Activated CD4-positive, CD25-positive, alpha-beta regulatory T cell treated with anti-CD3 and anti-CD28 coated beads, Interleukin-2, amount 50 U/mL, for 24 hours (primary cell): Measurements from ENCODE around the gene FBXW8.

Source experiments
- ATAC-seq, 2 donors: fragments of 150-1000 bp; cut with Tn5 transposase; one replicate each; pipeline ENCODE4 v1.10.0; 2021; ENCODE audit warnings: mild to moderate bottlenecking in 1 of 2, moderate library complexity in 1 of 2

The FBXW8 gene

DNA sequence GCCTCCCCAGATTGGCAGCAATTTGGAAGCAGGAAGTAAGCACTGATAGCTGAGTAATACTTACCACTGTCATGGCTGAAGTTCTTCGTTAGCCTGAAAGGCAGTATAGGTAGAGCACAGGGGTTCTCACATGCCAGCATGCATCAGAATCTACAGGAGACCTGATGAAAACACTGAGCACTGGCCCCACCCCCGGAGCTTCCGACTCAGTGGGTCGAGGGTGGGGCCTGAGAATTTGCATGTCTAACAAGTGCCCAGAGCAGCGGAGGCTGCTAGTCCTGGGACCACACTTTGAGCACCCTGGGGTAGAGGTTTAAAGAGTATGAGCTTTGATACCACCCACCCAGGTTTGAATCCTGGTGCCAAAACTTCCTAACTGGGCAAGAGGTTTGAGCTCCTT lies 89.6 kb downstream of the FBXW8 start:
- ATAC-seq: no peak

DNA sequence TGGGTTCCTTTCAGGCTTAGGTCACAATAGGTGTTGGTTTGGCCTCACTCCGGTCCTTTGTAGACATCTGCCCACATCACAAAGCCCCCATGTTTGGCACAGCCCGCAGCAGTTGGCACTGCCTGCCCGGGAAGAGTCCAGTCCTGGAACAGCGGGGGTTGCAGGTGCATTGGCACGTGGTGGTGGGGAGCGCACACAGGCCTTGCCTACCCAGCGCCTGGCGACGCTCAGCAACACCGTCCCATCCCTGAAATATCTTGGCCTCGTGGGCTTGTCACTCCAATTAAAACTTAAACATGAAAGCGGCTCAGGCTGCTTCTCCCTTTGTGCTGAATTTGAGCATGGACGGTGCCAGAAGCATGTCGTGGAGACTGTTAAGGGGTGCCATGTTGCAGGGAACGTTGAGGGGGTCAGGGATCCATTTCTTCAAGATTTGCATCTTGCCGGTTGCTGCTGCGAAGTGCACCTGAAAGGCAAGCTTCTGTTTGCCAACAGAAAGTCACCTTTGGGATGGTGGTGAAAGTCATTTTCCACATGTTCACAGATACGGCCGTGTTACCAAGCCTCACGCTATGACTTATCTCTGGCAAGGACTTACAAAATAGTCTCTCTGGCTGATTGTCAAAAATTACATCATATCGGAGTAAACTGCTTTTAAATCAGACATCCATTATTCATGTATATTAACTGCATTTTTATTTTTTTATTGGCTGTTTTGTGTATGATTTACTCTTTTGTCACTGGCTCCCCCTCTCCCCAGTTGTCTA lies 91.5 kb downstream of the FBXW8 start:
- ATAC-seq: no peak

DNA sequence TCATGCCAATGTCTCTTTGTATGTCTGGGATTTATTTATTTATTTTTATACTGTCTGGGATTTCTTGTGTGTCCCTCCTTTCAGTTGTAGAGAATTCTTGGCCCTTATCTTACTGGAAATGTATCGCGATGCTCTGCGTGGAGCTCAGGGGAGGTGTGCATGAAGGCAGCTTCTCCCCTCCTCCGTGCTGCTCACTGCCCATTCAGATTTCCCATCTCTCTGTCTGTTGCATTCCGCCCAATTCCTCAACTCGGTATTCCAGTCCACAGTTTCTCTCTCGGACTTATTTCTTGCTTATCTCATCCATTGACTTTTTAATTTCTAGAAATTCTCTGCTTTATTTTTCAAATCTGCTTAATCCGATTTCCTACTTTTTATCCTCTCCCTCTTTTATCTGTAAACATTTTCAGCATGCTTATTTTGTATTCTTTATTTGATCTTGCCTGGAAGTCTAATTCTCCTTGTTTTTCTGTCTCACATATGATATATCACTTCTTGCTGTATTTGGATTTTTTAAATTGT lies 93.2 kb downstream of the FBXW8 start:
- ATAC-seq: no peak

DNA sequence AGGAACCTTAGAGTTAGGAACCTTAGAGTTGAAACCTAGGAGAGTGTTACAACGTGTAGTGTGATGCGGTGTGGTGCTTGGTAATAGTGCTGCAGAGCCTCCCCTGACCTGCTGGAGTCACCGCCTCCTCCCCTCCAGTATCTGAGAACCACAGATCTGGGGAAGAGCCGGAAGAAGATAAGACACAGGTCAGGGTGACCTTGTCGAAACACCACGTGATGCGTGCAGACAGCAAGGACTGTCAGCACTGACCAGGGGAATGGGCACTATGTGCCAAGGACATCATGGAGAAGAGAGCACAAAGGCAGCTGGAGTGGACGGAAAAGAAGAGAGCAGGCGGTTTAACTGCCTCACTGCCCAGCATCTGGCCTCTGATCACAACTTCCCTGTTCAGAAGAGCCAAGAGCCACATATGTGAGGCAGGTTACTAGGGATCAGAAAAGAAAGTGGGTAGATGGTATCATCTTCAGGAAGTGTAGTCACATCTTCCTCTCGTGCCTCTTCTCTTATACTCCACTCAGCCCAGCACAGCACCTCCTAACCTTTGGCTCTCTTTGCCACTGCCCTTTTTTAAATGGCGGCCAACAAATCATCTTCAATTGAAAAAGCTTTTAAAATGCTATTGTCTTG lies 94.8 kb downstream of the FBXW8 start:
- no peak for ATAC-seq

DNA sequence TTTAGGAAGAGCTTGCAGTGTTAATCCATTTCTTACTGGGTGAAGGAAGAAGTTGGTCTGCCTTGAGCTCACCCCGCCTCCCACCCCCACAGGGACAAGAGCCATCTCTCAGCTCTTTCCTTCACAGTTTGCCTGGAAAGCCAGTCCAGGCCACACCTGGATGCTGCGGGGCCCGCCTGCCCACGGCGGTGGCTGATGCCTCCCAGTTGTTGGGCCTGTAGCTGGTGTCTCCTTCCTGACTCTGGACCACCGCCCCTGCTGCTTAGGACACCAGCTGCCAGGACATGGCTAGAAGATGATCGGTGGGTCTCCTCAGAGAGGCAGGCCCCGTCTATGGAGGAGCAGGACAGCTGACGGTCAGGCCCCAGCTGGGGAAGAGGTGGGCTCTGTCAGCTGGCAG lies 95.6 kb downstream of the FBXW8 start:
- no peak for ATAC-seq

DNA sequence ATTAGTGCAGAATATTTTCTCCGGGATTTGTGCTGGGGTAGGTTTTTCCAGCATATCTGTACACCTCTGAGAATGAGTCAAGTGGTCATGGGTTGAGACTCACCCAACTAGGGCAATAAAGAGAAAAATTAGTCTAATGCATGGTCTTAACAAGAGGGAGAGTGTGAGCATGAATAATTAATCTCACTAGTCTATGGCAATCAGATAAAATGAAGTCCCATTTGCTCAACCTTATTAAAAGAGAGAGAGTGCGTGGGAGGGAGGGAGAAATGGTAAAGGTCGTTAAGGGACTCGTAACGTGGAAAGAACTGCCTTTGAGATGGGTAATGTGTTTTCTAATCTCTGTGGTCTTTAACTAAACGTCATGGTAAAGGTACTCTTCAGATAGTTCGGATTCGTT lies 96.8 kb downstream of the FBXW8 start:
- no peak for ATAC-seq

DNA sequence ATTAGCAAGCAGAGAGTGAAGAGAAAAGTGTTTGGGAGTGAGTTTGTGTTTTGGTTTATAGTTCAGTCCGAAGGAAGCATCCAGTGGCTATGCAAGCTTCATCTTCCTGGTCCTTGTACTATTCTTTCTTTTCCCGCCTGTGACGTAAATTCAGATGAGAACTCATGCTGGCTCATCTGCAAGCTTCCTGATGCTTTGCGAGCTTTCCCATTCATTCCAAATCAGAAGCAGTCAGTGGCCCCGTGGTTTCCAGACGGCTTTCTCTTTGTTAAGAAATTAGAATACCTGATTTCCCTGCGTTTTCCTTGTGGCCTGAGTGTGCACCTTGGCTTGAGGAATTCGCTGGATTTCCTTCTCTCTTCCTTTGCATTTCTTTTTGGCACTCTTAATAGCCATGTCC lies 99.0 kb downstream of the FBXW8 start:
- no peak for ATAC-seq

DNA sequence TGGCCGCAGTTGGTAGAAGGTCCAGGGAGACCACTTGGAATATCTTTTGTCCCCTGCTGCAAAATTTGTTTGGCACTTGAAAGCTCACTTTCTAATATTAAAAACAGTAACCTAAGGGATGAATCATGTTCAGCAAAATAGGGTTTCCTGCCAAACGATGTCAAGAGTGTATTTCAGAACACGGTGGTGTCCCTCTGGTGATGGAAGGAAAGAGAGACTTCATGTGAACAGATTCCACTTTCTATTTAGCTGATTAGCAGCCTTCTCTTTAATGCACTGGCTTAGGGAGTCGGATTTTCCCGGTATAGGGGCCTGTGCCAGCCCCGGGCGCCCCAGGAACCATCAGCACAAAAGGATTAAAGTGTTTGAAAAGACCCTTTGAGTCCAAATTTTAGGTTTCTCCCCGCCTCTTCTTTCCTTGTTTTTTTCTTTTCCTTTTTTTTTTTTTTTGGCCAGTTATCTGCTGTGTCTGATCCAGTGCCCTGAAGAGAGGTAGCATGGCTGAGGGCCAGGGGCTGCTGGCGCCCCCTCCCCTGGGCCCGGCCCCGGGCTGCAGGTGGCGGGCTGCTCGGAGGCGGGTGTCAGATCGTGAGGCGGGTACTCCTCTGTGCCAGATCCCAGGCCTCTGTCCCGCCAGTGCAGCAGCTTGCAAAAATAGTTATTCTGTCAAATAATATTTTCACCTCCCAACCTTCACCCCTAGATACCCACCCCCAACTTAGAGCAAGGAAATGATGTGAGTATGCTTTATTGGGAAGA lies 100.1 kb downstream of the FBXW8 start:
- ATAC-seq: no peak

DNA sequence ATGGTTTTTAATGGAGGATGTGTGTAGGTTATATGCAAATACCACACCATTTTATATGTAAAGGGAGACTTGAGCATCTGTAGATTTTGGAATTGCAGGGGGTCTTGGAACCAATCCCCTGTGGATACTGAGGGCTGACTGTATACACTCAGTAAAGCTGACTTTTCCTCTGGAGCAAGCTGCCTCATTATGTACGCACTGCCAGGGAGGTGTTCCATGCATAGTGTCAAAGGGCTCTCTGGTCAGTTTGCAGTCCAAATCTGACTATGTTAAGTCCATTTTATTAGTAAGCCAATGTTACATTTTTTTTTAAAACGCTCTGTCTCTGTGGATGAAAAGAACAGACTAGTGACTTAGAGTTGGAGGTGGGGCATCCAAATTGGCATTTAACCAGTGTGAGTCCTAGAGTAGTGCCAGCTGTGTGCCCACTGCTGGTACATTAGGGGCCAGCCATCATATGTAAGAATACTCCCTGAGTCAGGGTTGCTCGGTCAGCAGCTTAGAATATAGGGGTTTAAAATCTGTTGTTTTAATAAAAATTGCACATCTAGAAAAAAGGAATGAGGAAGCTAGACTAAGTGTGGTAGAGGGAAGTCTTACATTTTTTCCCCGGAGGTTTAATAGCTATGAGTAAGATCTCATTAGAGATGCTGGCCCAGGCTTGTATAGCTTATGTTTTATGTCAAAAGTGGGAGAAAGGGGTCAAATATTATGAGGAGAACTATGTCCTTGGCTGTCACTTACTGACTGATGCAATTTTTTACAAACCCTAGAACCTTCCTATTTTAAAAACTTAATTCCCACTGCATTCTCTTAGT lies 101.4 kb downstream of the FBXW8 start:
- no peak for ATAC-seq

DNA sequence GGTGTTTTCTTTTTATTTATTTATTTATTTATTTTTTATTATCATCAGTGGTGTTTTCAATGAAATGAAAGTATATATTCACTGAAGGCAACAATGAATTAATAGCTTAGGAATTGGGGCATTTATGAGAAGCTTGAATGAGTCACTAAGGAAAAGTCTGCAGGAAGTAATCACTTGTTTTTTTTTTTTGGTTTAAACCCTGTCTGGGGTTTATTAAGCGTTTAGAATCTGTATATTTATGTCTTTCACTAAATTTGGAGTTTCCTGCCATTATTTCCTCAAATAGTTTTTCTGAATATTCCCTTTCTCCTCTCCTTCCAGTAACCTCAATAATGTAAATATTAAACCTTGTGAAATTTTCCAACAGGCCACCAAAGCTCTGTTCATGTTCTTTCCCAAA lies 103.0 kb downstream of the FBXW8 start:
- no peak for ATAC-seq

DNA sequence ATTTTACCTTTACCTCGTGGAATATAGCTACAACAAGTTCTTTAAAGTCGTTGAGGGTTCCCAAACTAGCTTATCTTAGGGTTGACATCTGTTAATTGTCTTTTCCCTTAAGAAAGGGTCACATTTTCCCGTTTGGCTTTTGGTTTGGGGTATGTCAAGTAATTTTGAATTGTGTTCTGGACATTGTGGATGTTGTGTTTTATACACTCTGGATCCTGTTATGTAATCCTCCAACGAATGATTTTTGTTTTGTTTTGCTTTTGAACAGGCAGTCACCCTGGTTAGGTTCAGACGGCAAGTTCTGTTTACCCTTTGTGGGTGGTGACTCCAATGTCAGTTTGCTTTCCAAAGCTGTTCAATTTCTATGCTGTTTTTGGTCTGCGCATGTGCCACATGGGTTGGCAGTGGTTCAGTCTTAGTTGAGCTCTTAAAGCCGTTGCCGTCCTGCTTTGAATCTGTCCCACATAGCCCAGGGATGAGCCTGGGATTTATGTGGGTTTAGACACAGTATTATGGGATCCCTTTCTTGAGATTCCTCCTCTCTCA lies 103.7 kb downstream of the FBXW8 start:
- ATAC-seq: no peak

DNA sequence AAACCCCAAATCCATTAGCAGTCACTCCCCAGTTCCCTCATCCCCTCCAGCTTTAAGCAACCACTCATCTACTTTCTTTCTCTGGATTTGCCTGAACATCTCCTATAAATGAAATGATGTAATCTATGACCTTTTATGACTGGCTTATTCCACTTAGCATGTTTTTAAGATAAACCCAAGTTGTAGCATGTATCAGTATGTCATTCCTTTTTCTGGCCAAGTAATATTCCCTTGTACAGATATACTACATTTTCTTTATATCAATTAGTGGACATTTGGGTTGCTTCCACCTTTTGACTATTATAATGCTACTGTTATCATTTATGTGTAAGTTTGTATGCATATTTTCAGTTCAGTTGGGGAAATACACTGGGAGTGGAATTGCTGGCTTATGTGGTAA lies 105.1 kb downstream of the FBXW8 start:
- ATAC-seq: no peak

DNA sequence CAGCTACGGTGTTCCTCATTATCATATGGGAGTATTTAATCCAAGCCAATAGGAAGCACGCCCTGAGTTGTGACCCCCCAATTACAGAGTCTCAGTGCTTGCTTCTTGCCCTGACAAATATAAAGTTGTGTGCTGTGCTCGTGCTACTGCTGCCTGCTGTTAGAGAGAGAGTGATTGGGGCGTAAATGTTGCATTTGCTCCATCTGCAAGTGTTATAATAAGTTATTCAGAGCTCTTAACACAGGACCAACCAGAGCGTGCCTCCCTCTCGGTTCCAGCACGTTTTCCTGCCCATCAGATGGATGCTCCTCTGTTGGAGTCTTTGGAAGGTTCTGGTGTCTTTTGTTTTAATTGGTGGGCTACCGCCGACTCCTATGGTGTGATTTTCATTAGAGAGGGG lies 107.1 kb downstream of the FBXW8 start:
- ATAC-seq: no peak

DNA sequence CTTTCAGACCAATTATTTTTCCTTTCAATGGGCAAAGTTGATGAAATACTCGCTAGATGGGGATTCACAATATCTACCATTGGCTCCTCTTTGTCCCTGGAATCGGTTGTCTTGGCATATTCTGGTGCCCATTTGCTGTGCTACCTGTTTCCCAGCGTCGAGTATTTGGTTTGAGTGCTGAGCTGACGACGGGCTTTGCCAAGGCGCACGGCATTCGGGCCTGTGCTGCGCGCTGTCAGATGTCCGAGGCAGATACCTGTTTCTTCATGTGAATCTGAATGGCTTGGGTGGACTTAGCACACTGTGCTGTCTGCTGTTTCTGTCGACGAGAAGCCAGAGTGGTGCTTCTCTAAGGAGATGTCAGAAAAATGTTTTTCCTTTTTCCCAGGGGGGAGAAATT lies 107.5 kb downstream of the FBXW8 start:
- no peak for ATAC-seq

DNA sequence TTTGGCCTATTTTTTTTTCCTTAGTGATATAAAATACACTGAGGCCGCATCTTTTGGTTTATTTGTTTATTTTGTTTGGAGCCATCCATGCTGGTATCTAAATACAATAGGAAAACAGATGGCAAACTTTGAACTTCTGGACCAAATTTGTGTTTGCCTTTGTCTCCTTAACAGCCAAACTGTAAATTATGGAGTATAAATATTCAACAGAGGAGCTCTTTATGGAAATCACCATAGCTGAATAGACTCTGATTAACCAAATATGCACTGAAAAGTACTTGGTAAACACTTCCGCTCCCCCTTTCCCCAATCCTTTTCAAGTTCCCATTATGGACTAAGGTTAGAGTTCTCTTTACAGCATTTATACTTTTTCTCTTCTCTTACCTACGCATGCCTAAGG lies 107.9 kb downstream of the FBXW8 start:
- no peak for ATAC-seq

DNA sequence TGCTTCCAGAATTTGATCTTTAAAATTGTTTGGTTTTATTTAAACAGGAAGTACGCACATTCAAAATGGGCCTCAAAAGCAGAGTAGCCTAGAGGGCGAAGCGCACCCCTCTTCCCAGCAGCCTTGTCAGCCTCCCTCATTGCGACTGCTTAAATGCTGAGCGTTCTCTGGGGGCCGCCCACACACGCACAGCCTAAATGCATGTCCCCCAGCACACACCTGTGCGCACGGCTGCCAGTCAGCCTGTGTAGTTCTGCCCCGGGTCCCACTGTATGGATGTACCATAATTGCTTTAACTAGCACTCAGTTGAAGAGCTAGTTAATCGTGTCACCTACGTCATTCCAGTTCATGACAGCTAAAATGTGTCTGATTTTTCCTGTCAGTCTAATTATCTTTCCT lies 109.1 kb downstream of the FBXW8 start:
- no peak for ATAC-seq

DNA sequence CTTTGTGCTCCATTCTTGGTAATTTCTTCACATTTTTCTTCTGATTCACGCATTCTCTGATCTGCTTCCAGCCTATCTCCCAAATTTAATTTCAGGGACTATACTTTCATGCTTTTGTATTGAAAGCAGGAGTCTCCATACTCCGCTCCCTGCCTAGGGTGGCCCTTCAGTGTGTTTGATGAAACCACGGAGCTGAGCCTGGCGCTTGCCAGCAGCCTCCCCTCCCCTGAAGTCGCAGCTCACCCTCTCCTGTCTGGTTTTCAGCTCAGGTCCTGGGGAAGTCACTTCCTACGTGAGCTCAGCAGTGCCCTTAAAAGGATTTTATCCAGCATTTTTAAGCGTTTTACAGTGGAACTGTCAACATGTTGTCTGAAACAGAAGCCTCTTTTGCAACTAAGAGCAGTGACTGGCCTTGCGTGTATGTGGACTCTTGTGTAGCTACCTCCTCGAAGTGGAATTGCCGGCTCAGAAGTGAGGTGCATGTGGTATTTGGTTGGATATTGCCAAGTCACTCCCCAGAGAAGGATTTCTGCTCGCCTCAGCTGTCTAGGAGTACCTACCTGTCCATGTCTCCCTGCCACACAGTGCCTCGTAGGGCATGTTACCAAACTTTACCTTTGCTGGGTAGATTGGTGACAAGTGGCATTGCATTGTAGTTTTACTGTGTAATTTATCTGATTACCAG lies 109.9 kb downstream of the FBXW8 start:
- no peak for ATAC-seq

DNA sequence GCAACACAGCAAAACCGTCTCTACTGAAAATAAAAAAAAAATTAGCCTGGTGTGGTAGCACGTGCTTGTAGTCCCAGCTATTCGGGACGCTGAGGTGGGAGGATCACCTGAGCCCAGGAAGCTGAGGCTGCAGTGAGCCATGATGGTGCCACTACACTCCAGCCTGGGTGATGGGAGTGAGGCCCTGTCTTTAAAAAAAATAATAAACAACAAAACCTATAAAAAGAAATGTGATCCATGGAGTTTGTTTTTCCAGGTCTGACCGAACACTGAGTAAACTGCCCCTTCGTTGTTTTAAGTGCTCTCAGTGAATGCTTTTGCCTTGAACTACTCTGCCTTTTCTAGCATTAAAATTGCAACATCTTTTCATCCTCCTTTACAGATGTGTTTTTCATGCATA lies 111.7 kb downstream of the FBXW8 start:
- no peak for ATAC-seq

DNA sequence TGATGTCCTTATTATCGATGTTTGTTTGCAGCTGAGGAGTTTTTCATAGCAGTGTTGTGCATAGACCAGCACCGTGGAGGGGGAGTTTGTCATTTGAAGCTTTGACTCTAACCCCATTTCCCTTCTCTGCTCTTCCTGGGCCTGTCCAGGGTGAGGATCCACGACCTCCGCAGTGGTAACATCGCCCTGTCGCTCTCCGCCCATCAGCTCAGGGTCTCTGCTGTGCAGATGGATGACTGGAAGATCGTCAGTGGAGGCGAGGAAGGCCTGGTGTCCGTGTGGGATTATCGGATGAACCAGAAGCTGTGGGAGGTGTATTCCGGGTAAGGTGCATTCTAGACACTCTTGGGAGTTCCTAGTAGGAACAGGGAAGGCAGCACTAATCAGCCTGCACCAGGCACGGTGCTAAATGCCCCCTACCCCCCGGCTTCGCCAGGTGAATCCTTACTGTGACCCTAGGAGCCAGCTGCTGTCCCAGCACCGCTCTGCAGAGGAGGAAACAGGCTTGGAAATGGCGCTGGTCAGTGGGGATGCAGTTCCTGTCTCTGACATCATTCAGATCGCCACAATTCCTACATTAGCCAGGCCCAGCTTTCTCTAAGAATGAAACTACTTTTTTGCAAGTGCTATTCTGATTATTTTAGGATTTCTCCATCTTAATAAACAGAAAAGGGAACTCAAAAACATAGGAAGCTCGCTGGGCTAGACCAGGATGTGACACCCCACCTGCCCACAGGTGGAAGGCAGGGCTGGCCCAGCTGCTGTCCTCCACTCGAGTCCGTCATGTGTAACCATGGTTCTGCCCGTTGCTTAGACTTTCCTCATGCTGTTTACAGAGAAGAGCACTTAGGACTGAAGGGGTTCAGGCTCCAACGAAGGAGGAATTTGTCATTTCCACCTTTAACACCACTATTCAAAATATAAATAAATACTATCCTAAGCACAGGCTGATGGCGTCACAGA lies 113.5 kb downstream of the FBXW8 start:
- no peak for ATAC-seq

DNA sequence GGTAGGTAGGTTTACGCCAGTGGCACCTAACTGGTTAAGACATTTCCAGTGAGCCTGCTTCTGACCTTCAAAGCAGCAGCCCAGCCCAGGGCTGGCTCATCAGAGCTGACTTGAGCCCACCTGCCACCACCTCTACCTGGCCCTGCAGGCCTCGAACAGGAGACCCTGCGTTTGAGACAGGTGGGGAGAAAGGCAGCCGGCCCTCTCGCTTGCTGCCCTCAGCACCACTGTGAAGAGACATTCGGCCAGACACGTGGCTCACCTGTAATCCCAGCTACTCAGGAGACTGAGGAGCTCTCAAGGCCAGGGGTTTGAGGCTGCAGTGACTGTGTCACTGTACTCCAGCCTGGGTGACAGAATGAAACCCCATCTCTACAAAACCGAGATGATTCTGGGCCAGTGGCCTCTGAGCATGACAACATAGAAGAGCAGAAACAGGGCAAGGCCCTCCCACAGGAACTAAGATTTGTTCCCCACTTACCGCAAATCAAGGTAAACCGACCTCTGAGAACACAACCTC lies 114.3 kb downstream of the FBXW8 start:
- ATAC-seq: no peak
